Duodenal mucosa (tissue), 2 donors: ENCODE results near the gene POLA2.

Source experiments
- H3K27ac ChIP-seq: one replicate; pipeline ENCODE4 v1.7.0; 2013; ENCODE audit warnings: low read depth, low read length
- H3K27me3 ChIP-seq, 2 donors: one replicate each; pipeline ENCODE4 v1.7.0; 2013; ENCODE audit warnings: low read length in 2 of 2, control low read depth in 1 of 2; ENCODE audit not compliant: insufficient read depth in 2 of 2, control insufficient read depth in 1 of 2
- H3K36me3 ChIP-seq, 2 donors: one replicate each; pipeline ENCODE4 v1.7.0; 2013; ENCODE audit warnings: low read length in 2 of 2, control low read depth in 1 of 2; ENCODE audit not compliant: insufficient read depth in 2 of 2, control insufficient read depth in 1 of 2
- H3K4me1 ChIP-seq, 2 donors: one replicate each; pipeline ENCODE4 v1.7.0; 2013; ENCODE audit warnings: low read length in 2 of 2, control low read depth in 1 of 2; ENCODE audit not compliant: insufficient read depth in 2 of 2, control insufficient read depth in 1 of 2
- H3K4me3 ChIP-seq, 2 donors: one replicate each; pipeline ENCODE4 v1.7.0; 2013; ENCODE audit warnings: low read length in 2 of 2, low read depth in 1 of 2
- H3K9ac ChIP-seq, 2 donors: one replicate each; pipeline ENCODE4 v1.7.0; 2013; ENCODE audit warnings: low read length in 2 of 2, low read depth in 1 of 2
- H3K9me3 ChIP-seq, 2 donors: one replicate each; pipeline ENCODE4 v1.7.0; 2013; ENCODE audit warnings: low read length in 2 of 2, control low read depth in 1 of 2; ENCODE audit not compliant: control insufficient read depth in 1 of 2

POLA2 gene

GRCh38 chr11:65314501-65315203 lies 52.9 kb downstream of the POLA2 start, which contains the start of gene CDC42EP2:
CDC42EP2 (plus strand) TSS chr11:65314866; CDS start chr11:65320899, 6,033 bp downstream.
- H3K27ac ChIP-seq = peak within 1 kb of the TSS; percentile 81
- H3K9me3 ChIP-seq = no peaks in the 10 kb centered on the region
- H3K36me3 ChIP-seq = no peaks in the 10 kb centered on the region
- H3K9ac ChIP-seq = peak within 1 kb of the TSS; percentile 74 to 79
- peaks cover 42 to 46% of the 10 kb centered on the region in 2 donors for H3K4me1 ChIP-seq
- H3K4me3 ChIP-seq = peak within 1 kb of the TSS; percentile 80 to 87
- no peaks in the 10 kb centered on the region for H3K27me3 ChIP-seq

- H3K4me3 ChIP-seq = peak overlapping the region; percentile 80 to 87
- H3K36me3 ChIP-seq = no peaks in the 10 kb centered on the region
- H3K9ac ChIP-seq = peak overlapping the region; percentile 61 to 74
- H3K27me3 ChIP-seq = no peaks in the 10 kb centered on the region
- H3K9me3 ChIP-seq = no peaks in the 10 kb centered on the region
- H3K27ac ChIP-seq = peak overlapping the region; percentile 81
- H3K4me1 ChIP-seq = peaks cover 39 to 46% of the 10 kb centered on the region in 2 donors
Observed at GRCh38 chr11:65315204-65315865, 53.6 kb downstream of the POLA2 start.

GRCh38 chr11:65315866-65316226 lies 54.1 kb downstream of the POLA2 start:
- peak overlapping the region; percentile 61 to 74 for H3K9ac ChIP-seq
- H3K36me3 ChIP-seq = peaks cover 4% of the 10 kb centered on the region in 2 donors
- no peak overlapping the region for H3K27ac ChIP-seq
- no peaks in the 10 kb centered on the region for H3K9me3 ChIP-seq
- no peaks in the 10 kb centered on the region for H3K27me3 ChIP-seq
- peaks cover 36 to 46% of the 10 kb centered on the region in 2 donors for H3K4me1 ChIP-seq
- H3K4me3 ChIP-seq = peak overlapping the region; percentile 80 to 87

GRCh38 chr11:65316227-65317024 lies 54.7 kb downstream of the POLA2 start:
- no peaks in the 10 kb centered on the region for H3K27me3 ChIP-seq
- H3K4me3 ChIP-seq = peak overlapping the region; percentile 80 to 87
- peak overlapping the region; percentile 53 for H3K27ac ChIP-seq
- H3K9ac ChIP-seq = peak overlapping the region; percentile 61 to 74
- no peaks in the 10 kb centered on the region for H3K9me3 ChIP-seq
- peaks cover 10% of the 10 kb centered on the region in 2 donors for H3K36me3 ChIP-seq
- peaks cover 34 to 41% of the 10 kb centered on the region in 2 donors for H3K4me1 ChIP-seq

GRCh38 chr11:65317025-65317786 lies 55.4 kb downstream of the POLA2 start:
- Histone ChIP-seq H3K4me3 (peak overlapping the region; percentile 80 to 87), H3K36me3 (peaks cover 14 to 18% of the 10 kb centered on the region in 2 donors), H3K9me3 (no peaks in the 10 kb centered on the region), H3K27me3 (no peaks in the 10 kb centered on the region), H3K9ac (peak overlapping the region in 1 of 2 donors; percentile 1), H3K4me1 (peaks cover 36 to 44% of the 10 kb centered on the region in 2 donors), H3K27ac (peak overlapping the region; percentile 53)

- Histone ChIP-seq H3K9ac (no peak overlapping the region), H3K4me3 (no peak overlapping the region), H3K9me3 (no peaks in the 10 kb centered on the region), H3K36me3 (peaks cover 14 to 25% of the 10 kb centered on the region in 2 donors), H3K27me3 (no peaks in the 10 kb centered on the region), H3K4me1 (peaks cover 30 to 40% of the 10 kb centered on the region in 2 donors), H3K27ac (no peak overlapping the region)
Observed at GRCh38 chr11:65320386-65321075, 58.8 kb downstream of the POLA2 start.

GRCh38 chr11:65321076-65321475 lies 59.3 kb downstream of the POLA2 start:
- no peak overlapping the region for H3K4me3 ChIP-seq
- no peaks in the 10 kb centered on the region for H3K9me3 ChIP-seq
- H3K27ac ChIP-seq = no peak overlapping the region
- H3K9ac ChIP-seq = no peak overlapping the region
- peaks cover 14 to 25% of the 10 kb centered on the region in 2 donors for H3K36me3 ChIP-seq
- peaks cover 25 to 36% of the 10 kb centered on the region in 2 donors for H3K4me1 ChIP-seq
- no peaks in the 10 kb centered on the region for H3K27me3 ChIP-seq

GRCh38 chr11:65321828-65322485 lies 60.2 kb downstream of the POLA2 start:
- Histone ChIP-seq H3K36me3 (peaks cover 14 to 25% of the 10 kb centered on the region in 2 donors), H3K4me1 (peaks cover 16 to 27% of the 10 kb centered on the region in 2 donors), H3K4me3 (no peak overlapping the region), H3K9me3 (no peaks in the 10 kb centered on the region), H3K27me3 (no peaks in the 10 kb centered on the region), H3K9ac (no peak overlapping the region), H3K27ac (no peak overlapping the region)

GRCh38 chr11:65323813-65324212 lies 62.1 kb downstream of the POLA2 start:
- Histone ChIP-seq H3K27ac (no peak overlapping the region), H3K4me1 (peaks cover 25% of the 10 kb centered on the region in 2 donors), H3K27me3 (no peaks in the 10 kb centered on the region), H3K4me3 (no peak overlapping the region), H3K9me3 (no peaks in the 10 kb centered on the region), H3K9ac (no peak overlapping the region), H3K36me3 (peaks cover 14 to 25% of the 10 kb centered on the region in 2 donors)
